Measurements from ENCODE around the gene DNLZ.

GRCh38 chr9:136400038-136400834, 36.7 kb upstream of the DNLZ start, which contains the start of gene SNAPC4:
- peak; percentile 88; the same call in 1 of the 2 replicates for TF ChIP-seq TAF1 (IDR thresholded peaks at IDR 0.05; ENCODE audit: borderline replicate concordance, insufficient read depth, low read length)
- TF ChIP-seq REST (IDR thresholded peaks at IDR 0.05; ENCODE audit: insufficient read depth in 1 of 2, low read depth in 2 of 2, low read length in 2 of 2) = 0 out of 4 replicates have a peak, but pooled peaks of 1 of the 2 experiments have one; percentile 23
- peak; percentile 61 for TF ChIP-seq POLR2AphosphoS5 (IDR thresholded peaks at IDR 0.05; ENCODE audit: low read depth, low read length)
- TF ChIP-seq SIN3A (IDR thresholded peaks at IDR 0.05; ENCODE audit: borderline replicate concordance, insufficient read depth, low read length) = no peak
- no peak for TF ChIP-seq FOXP2 (optimal IDR thresholded peaks at IDR 0.05; ENCODE audit: borderline replicate concordance, extremely low read depth, extremely low read length, insufficient read depth)

All from PFSK-1 (cell line).